ENCODE results near the gene DMRTA1. TPM values are rescaled to one million over a fixed set of nuclear protein-coding genes. Genes with fewer than 3 reads are reported as not detected.
"Not testable (repeated sequence)": the region's sequence is repeated elsewhere in the genome, so short reads cannot be mapped to it uniquely, and the experiment has no call there.

Gene DMRTA1
- total RNA-seq, 1 donor: 0.86 TPM

DNA sequence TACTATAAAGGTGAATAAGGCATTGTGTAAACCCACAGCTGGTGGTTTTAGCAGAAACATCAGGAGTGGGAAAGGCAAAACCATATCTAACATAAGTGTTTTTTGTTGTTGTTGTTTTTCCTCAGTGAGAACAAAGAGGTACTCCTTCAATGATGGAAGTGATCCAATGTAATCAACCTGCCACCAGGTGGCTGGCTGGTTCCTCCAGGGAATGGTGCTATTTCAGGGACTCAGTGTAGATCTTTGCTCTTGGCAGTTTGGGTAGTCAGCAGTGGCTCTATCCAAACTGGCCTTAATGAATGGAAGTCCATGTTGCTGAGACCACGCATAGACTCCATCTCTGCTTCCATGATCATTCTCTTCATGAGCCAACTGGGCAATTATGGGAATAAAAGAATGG lies 10.8 kb downstream of the DMRTA1 start:
- no peak overlapping the region for H3K4me3 ChIP-seq (ENCODE audit: low read depth, low read length)
- no peak for DNase-seq (ENCODE audit: low read depth)
- TF ChIP-seq, protein P1, sequence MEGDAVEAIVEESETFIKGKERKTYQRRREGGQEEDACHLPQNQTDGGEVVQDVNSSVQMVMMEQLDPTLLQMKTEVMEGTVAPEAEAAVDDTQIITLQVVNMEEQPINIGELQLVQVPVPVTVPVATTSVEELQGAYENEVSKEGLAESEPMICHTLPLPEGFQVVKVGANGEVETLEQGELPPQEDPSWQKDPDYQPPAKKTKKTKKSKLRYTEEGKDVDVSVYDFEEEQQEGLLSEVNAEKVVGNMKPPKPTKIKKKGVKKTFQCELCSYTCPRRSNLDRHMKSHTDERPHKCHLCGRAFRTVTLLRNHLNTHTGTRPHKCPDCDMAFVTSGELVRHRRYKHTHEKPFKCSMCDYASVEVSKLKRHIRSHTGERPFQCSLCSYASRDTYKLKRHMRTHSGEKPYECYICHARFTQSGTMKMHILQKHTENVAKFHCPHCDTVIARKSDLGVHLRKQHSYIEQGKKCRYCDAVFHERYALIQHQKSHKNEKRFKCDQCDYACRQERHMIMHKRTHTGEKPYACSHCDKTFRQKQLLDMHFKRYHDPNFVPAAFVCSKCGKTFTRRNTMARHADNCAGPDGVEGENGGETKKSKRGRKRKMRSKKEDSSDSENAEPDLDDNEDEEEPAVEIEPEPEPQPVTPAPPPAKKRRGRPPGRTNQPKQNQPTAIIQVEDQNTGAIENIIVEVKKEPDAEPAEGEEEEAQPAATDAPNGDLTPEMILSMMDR (IDR thresholded peaks at IDR 0.05; ENCODE audit: insufficient read depth, low read depth, low read length): no peak

GRCh38 chr9:22463205-22463604 lies 16.6 kb downstream of the DMRTA1 start:
- TF ChIP-seq, protein P1 (IDR thresholded peaks at IDR 0.05; ENCODE audit: insufficient read depth, low read depth, low read length): no peak
- no peak for DNase-seq (ENCODE audit: low read depth)
- no peak overlapping the region for H3K4me3 ChIP-seq (ENCODE audit: low read depth, low read length)

- peak; percentile 31 for DNase-seq (ENCODE audit: low read depth)
- H3K4me3 ChIP-seq (ENCODE audit: low read depth, low read length): no peak overlapping the region
- TF ChIP-seq, protein P1 (IDR thresholded peaks at IDR 0.05; ENCODE audit: insufficient read depth, low read depth, low read length): peak; percentile 73
Observed at GRCh38 chr9:22469928-22470544, 23.4 kb downstream of the DMRTA1 start.

- no peak overlapping the region for H3K4me3 ChIP-seq (ENCODE audit: low read depth, low read length)
- DNase-seq (ENCODE audit: low read depth): no peak
- TF ChIP-seq, protein P1 (IDR thresholded peaks at IDR 0.05; ENCODE audit: insufficient read depth, low read depth, low read length): no peak
Observed at GRCh38 chr9:22481566-22481965, 34.9 kb downstream of the DMRTA1 start.

- no peak overlapping the region for H3K4me3 ChIP-seq (ENCODE audit: low read depth, low read length)
- TF ChIP-seq, protein P1 (IDR thresholded peaks at IDR 0.05; ENCODE audit: insufficient read depth, low read depth, low read length): no peak
- no peak for DNase-seq (ENCODE audit: low read depth)
Observed at GRCh38 chr9:22483528-22484070, 37.0 kb downstream of the DMRTA1 start.

DNA sequence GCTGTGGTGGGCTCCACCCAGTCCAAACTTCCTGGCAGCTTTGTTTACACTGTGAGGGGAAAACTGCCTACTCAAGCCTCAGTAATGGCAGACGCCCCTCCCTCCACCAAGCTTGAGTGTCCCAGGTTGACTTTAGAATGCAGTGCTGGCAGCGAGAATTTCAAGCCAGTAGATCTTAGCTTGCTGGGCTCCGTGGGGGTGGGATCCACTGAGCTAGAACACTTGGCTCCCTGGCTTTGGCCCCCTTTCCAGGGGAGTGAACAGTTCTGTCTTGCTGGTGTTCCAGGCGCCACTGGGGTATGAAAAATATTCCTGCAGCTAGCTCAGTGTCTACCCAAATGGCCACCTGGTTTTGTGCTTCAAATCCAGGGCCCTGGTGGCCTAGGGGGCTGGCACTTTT lies 49.6 kb downstream of the DMRTA1 start:
- DNase-seq (ENCODE audit: low read depth); H3K4me3 ChIP-seq (ENCODE audit: low read depth, low read length): not testable (repeated sequence)
